ENCODE measurements around the gene CD4.

CD4 gene

GRCh38 chr12:6829536-6830220 is 40.4 kb downstream of the CD4 start:
- DNase-seq: peak; percentile 60

- DNase-seq: no peak
Measured at GRCh38 chr12:6830286-6830890, 41.1 kb downstream of the CD4 start.

- no peak for DNase-seq
Measured at GRCh38 chr12:6830999-6831398, 41.7 kb downstream of the CD4 start.

GRCh38 chr12:6831450-6831995 is 42.2 kb downstream of the CD4 start:
- DNase-seq: no peak

- DNase-seq: no peak
Measured at GRCh38 chr12:6832125-6832524, 42.8 kb downstream of the CD4 start.

GRCh38 chr12:6833189-6833890 is 44.0 kb downstream of the CD4 start:
- no peak for DNase-seq

- DNase-seq: no peak
Measured at GRCh38 chr12:6834254-6834653, 44.9 kb downstream of the CD4 start.

- DNase-seq: no peak
Measured at GRCh38 chr12:6834873-6835272, 45.5 kb downstream of the CD4 start.

- no peak for DNase-seq
Measured at GRCh38 chr12:6836851-6837250, 47.5 kb downstream of the CD4 start.

- DNase-seq: no peak
Measured at GRCh38 chr12:6837370-6838060, 48.2 kb downstream of the CD4 start.

GRCh38 chr12:6838854-6839253 is 49.5 kb downstream of the CD4 start:
- no peak for DNase-seq

GRCh38 chr12:6839482-6840201 is 50.3 kb downstream of the CD4 start:
- DNase-seq: no peak

GRCh38 chr12:6840330-6840729 is 51.0 kb downstream of the CD4 start:
- DNase-seq: no peak

- no peak for DNase-seq
Measured at GRCh38 chr12:6840761-6841515, 51.6 kb downstream of the CD4 start, which contains the start of gene GNB3. Gene GNB3, plus strand, starts transcription at chr12:6840925. Its CDS starts 363 bp downstream, at chr12:6841288.

GRCh38 chr12:6842075-6842474 is 52.7 kb downstream of the CD4 start:
- DNase-seq: no peak

- no peak for DNase-seq
Measured at GRCh38 chr12:6843118-6843902, 54.0 kb downstream of the CD4 start.

- DNase-seq: no peak
Measured at GRCh38 chr12:6845395-6845794, 56.1 kb downstream of the CD4 start.

- no peak for DNase-seq
Measured at GRCh38 chr12:6846316-6846869, 57.1 kb downstream of the CD4 start.

- DNase-seq: no peak
Measured at GRCh38 chr12:6847676-6848075, 58.3 kb downstream of the CD4 start.

- no peak for DNase-seq
Measured at GRCh38 chr12:6849427-6849826, 60.1 kb downstream of the CD4 start.
